ENCODE data around the gene LHFPL5. TPM values are rescaled to one million over a fixed set of nuclear protein-coding genes. Genes with fewer than 3 reads are reported as not detected.

Gene LHFPL5
- total RNA-seq, 4 donors from 2014 or later, result not detected

DNA sequence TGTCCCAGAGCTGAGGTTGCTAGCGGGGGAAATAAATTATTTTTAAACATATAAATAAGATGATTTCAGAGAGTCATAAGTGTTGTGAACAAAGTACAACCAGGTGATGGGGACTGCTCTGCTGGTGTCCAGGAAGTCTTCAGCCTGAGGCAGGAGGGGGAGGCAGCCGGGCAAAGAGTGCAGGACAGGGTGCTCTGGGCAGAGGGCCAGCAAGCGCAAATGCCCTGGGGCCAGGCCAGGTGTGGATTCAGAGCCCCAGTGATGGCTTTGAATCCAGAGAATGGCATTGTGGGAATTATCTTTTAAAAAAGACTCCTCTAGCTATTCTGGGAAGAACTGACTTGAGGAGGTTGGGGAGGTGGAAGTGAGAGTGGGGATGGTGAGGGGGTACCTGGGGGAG lies 22.7 kb upstream of the LHFPL5 start:
- Histone ChIP-seq H3K9me3 (no peaks in the 10 kb centered on the region), H3K36me3 (no peaks in the 10 kb centered on the region), H3K4me3 (replicated peaks in 1 of 3) (no peak overlapping the region), H3K27ac (no peak overlapping the region), H3K27me3 (peaks cover 12% of the 10 kb centered on the region), H3K4me1 (no peaks in the 10 kb centered on the region)
- 59 to 67% methylated on average over 3 of the region's 3 CpGs for WGBS, 2 donors
- TF ChIP-seq, protein P1, sequence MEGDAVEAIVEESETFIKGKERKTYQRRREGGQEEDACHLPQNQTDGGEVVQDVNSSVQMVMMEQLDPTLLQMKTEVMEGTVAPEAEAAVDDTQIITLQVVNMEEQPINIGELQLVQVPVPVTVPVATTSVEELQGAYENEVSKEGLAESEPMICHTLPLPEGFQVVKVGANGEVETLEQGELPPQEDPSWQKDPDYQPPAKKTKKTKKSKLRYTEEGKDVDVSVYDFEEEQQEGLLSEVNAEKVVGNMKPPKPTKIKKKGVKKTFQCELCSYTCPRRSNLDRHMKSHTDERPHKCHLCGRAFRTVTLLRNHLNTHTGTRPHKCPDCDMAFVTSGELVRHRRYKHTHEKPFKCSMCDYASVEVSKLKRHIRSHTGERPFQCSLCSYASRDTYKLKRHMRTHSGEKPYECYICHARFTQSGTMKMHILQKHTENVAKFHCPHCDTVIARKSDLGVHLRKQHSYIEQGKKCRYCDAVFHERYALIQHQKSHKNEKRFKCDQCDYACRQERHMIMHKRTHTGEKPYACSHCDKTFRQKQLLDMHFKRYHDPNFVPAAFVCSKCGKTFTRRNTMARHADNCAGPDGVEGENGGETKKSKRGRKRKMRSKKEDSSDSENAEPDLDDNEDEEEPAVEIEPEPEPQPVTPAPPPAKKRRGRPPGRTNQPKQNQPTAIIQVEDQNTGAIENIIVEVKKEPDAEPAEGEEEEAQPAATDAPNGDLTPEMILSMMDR (IDR thresholded peaks at IDR 0.05), result no peak
- TF ChIP-seq POLR2A (IDR thresholded peaks at IDR 0.05), result no peak
- no peak for DNase-seq
- intact Hi-C loops (cut with DNase I), result no loop called here

DNA sequence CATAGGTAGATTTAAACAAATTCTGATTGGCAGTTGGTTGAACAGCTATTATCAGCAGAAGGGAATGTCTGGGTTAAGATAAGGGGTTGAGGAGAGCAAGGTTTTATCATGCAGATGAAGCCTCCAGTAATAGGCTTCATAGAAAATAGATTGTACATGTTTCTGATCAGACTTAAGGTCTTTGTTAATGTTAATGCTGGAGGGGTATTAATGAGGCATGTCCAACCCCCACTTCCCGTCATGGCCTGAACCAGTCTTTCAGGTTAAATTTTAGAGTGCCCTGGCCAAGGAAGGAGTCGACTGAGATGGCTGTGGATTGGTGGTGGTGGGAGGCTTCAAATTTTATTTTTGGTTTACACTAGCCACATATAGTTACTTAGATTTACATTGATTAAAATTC lies 21.0 kb upstream of the LHFPL5 start:
- intact Hi-C loops (cut with DNase I), result no loop called here
- Histone ChIP-seq H3K4me1 (no peaks in the 10 kb centered on the region), H3K27me3 (peaks cover 18% of the 10 kb centered on the region), H3K4me3 (replicated peaks in 1 of 3) (no peak overlapping the region), H3K27ac (no peak overlapping the region), H3K9me3 (no peaks in the 10 kb centered on the region), H3K36me3 (no peaks in the 10 kb centered on the region)
- WGBS, 2 donors, result 51 to 52% methylated on average over 2 of the region's 2 CpGs
- no peak for DNase-seq
- no peak for TF ChIP-seq POLR2A (IDR thresholded peaks at IDR 0.05)
- TF ChIP-seq, protein P1 (IDR thresholded peaks at IDR 0.05), result no peak

DNA sequence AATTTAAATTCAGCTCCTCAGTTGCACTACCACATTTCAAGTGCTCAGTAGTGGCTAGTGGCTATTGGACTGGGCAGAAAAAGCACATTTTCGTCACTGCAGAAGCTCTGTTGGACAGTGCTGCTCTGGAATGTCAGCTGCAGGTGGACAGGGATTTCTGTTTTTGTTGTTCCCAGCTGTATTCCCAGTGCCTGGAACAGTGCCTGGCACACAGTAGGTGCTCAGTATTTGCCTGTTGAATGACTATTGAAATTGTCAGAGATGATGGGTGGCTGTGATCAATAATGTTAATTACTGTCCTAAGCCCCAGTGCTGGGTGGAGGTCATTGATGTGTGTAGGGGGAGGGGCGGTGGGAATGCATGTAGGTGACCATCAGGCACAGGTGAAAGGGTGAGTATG lies 18.9 kb upstream of the LHFPL5 start:
- 46 to 56% methylated on average over 2 of the region's 2 CpGs for WGBS, 2 donors
- peaks cover 18% of the 10 kb centered on the region for H3K27me3 ChIP-seq
- intact Hi-C loops (cut with DNase I), result no loop called here

DNA sequence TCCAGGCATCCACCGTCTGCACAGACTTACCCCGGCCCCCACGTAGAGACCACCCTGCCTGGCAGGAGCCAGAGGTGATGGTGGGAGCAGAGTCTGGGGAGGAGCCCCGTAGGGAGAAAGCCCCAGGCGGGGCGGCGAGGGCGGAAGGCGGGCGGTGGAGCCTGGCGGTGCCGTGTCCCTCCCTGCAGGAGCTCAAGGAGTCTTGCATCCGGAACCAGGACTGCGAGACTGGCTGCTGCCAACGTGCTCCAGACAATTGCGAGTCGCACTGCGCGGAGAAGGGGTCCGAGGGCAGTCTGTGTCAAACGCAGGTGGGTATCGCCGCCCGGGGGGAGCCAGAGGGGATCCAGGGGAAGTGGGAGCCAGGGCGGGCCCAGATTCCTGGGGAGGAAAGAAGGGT lies 18.3 kb upstream of the LHFPL5 start:
- Histone ChIP-seq H3K27ac (no peak overlapping the region), H3K27me3 (peaks cover 18% of the 10 kb centered on the region), H3K9me3 (no peaks in the 10 kb centered on the region), H3K36me3 (no peaks in the 10 kb centered on the region), H3K4me1 (no peaks in the 10 kb centered on the region), H3K4me3 (replicated peaks in 1 of 3) (no peak overlapping the region)
- intact Hi-C loops (cut with DNase I), result no loop called here
- WGBS, 2 donors, result 50 to 66% methylated on average over 25 of the region's 25 CpGs
- TF ChIP-seq, protein P1 (IDR thresholded peaks at IDR 0.05), result no peak
- TF ChIP-seq POLR2A (IDR thresholded peaks at IDR 0.05), result no peak
- DNase-seq, result peak in 1 of 2 donors; percentile 22

More for the DNA sequence above, 18.9 kb upstream of the LHFPL5 start:
- Histone ChIP-seq H3K27ac (no peak overlapping the region), H3K4me1 (no peaks in the 10 kb centered on the region), H3K36me3 (no peaks in the 10 kb centered on the region), H3K9me3 (no peaks in the 10 kb centered on the region), H3K4me3 (replicated peaks in 1 of 3) (no peak overlapping the region)
- TF ChIP-seq, protein P1 (IDR thresholded peaks at IDR 0.05), result no peak
- TF ChIP-seq POLR2A (IDR thresholded peaks at IDR 0.05), result no peak
- DNase-seq, result no peak

DNA sequence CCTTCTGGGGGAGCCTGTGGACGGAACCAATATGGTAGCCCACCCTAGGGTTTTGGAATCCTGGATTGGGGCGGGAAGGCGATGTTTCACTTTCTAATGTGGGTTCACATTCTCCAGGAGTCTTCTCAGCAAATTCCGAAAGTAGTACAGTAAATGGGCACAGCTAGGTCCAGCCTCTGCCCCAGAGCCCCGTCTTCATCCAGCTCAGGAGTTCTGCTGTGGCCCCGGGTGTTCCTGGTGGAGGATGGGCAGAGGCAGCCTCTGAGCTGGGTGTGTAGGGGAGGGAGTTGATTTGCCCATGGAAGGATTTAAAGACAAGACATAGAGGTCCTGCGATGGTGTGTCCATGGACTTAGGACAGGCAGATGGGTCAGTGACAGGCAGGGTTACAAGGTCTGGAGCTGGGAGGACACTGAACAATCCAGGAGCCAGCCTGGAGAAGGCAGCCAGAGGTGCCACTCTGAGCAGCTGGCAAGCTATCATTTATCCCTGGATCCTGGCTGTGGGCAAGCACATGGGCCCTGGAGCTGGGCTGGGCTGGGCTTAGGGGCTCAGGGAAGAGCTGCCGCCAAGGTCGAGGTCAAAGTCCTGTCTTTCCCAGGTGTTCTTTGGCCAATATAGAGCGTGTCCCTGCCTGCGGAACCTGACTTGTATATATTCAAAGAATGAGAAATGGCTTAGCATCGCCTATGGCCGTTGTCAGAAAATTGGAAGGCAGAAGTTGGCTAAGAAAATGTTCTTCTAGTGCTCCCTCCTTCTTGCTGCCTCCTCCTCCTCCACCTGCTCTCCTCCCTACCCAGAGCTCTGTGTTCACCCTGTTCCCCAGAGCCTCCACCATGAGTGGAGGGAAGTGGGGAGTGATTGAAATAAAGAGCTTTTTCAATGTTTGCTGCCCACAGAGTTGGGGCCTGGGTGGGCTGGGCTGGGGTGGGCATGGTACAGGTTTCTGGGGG lies 17.6 kb upstream of the LHFPL5 start:
- no peak overlapping the region for H3K27ac ChIP-seq
- 85 to 86% methylated on average over 13 of the region's 13 CpGs for WGBS, 2 donors
- peaks cover 18% of the 10 kb centered on the region for H3K27me3 ChIP-seq
- intact Hi-C loops (cut with DNase I), result no loop called here
- no peaks in the 10 kb centered on the region for H3K9me3 ChIP-seq
- no peaks in the 10 kb centered on the region for H3K36me3 ChIP-seq
- TF ChIP-seq, protein P1 (IDR thresholded peaks at IDR 0.05), result no peak
- TF ChIP-seq POLR2A (IDR thresholded peaks at IDR 0.05), result no peak
- no peak overlapping the region for H3K4me3 ChIP-seq (replicated peaks in 1 of 3)
- H3K4me1 ChIP-seq, result no peaks in the 10 kb centered on the region
- no peak for DNase-seq

Data from thyroid gland (tissue), 4 donors.